Ishikawa (cell line): ENCODE measurements around the gene CD84.

Source experiments
- MAX ChIP-seq: IDR thresholded peaks from 2 replicates; pipeline ENCODE4 v1.6.1; 2012
- REST ChIP-seq: IDR thresholded peaks from 2 replicates; pipeline ENCODE4 v1.6.1; 2012; ENCODE audit warnings: low read depth, mild to moderate bottlenecking

- TF ChIP-seq MAX (no peak), REST (no peak)
These were observed 5.5 kb upstream of the CD84 start for GRCh38 chr1:160584784-160585183.
